ENCODE results near the gene KLHDC7A. TPM values are rescaled to one million over a fixed set of nuclear protein-coding genes. Genes with fewer than 3 reads are reported as not detected.

Gene KLHDC7A
- total and polyA plus RNA-seq, 10 of the 15 experiments (the other 5 are each of a cell fraction or from before 2014, with no cell fraction given), result not detected

DNA sequence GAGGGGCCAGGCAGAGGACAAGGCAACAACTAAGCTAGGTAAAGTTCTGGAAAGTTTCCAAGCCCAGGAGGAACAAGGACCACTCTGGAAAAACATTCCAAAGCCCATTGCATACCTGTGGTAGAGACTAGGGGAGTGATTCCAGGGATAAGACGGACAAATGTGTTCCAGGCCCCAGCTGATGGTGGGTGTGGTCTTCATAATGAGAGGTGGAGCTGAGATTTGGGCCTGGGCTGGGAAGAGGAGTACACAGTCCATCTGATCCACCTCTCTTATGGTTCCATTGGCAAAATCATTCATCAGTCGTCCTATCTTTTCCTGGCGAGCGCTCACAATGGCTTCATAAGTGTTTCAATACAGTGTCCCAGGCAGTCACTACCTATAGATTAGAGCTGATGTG, 4.5 kb downstream of the KLHDC7A start:
- Histone ChIP-seq H3K4me1 (ENCODE audit: control insufficient read depth, insufficient read depth, low read length) (no peaks in the 10 kb centered on the region; the same call in 1 of the 2 replicates), H3K4me2 (ENCODE audit: control insufficient read depth, insufficient read depth) (no peak overlapping the region), H3K36me3 (ENCODE audit: control insufficient read depth in 2 of 2, insufficient read depth in 2 of 2, low read length in 1 of 2) (no peaks in the 10 kb centered on the region), H3K27ac (ENCODE audit: control insufficient read depth, insufficient read depth) (no peak overlapping the region), H3K9ac (ENCODE audit: control insufficient read depth, insufficient read depth, low read length) (no peak overlapping the region), H3K79me2 (ENCODE audit: control insufficient read depth, insufficient read depth, low read length) (no peaks in the 10 kb centered on the region), H3K27me3 (replicated peaks in 1 of 2; ENCODE audit: control insufficient read depth in 2 of 2, insufficient read depth in 2 of 2, low read length in 1 of 2) (no peaks in the 10 kb centered on the region; a peak in 1 of 4 replicates), H3K4me3 (no peak overlapping the region), H2AFZ (ENCODE audit: control insufficient read depth, low read depth, low read length) (no peak overlapping the region), H3K9me3 (replicated peaks; ENCODE audit: control insufficient read depth, insufficient read depth, low read length) (no peaks in the 10 kb centered on the region; the same call in 2 of the 3 replicates), H4K20me1 (ENCODE audit: control insufficient read depth, insufficient read depth) (no peaks in the 10 kb centered on the region)
- in situ Hi-C loops (cut with MboI) (no loop called here), intact Hi-C loops (cut with micrococcal nuclease; ENCODE audit: unreplicated experiment) (no loop called here)
- ATAC-seq, result no peak
- ChIA-PET POLR2A (no interaction called here), SMC1A (ENCODE audit: uncharacterized antibody, unreplicated experiment) (no interaction called here), CTCF (interaction anchor here (0.5 kb wide), 1 partner anchor 45 kb away, joined by 3 read pairs; no protein-coding TSS in a partner anchor), RAD21 (ENCODE audit: unreplicated experiment) (no interaction called here)
- no peak for DNase-seq (ENCODE audit: low read depth, low spot score)
- no peak for TF ChIP-seq IKZF1 (conservative IDR thresholded peaks at IDR 0.05)
- FAIRE-seq, result no peak
- BruUV-seq (replicated peaks), result no TSS peak
- 37% methylated on average over 4 of the region's 4 CpGs for WGBS (ENCODE audit: insufficient coverage, insufficient replicate concordance, low lambda C conversion rate, missing lambda C conversion rate)

DNA sequence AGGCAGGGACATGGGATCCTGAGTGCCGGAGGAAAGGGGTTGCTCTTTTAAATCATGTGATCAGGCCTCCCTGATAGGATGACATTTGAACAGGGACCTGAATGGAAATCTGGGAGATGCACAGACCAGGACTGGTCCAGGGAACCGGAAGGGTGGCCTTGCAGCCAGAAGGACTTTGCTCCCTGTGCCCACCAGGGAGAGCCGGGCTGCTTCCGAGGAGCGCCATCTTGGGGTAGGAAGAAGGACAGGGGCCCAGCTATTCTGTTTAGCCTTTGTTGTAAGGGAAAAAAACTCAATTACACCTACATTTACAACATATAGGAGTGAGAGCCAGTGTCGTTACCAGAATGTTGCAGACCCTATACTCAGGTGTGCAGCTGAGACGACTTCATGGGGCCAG, 5.5 kb downstream of the KLHDC7A start:
- H2AFZ ChIP-seq (ENCODE audit: control insufficient read depth, low read depth, low read length), result no peak overlapping the region
- H3K4me1 ChIP-seq (ENCODE audit: control insufficient read depth, insufficient read depth, low read length), result no peaks in the 10 kb centered on the region; the same call in 1 of the 2 replicates
- ChIA-PET POLR2A (no interaction called here), CTCF (no interaction called here), RAD21 (ENCODE audit: unreplicated experiment) (no interaction called here), SMC1A (ENCODE audit: uncharacterized antibody, unreplicated experiment) (no interaction called here)
- H3K9ac ChIP-seq (ENCODE audit: control insufficient read depth, insufficient read depth, low read length), result no peak overlapping the region
- in situ Hi-C loops (cut with MboI), result no loop called here
- no peak overlapping the region for H3K4me3 ChIP-seq
- ATAC-seq (no peak), FAIRE-seq (no peak), DNase-seq (ENCODE audit: low read depth, low spot score) (no peak)
- intact Hi-C loops (cut with micrococcal nuclease; ENCODE audit: unreplicated experiment), result no loop called here
- no peak overlapping the region for H3K27ac ChIP-seq (ENCODE audit: control insufficient read depth, insufficient read depth)
- no TSS peak for BruUV-seq (replicated peaks)
- WGBS (ENCODE audit: insufficient coverage, insufficient replicate concordance, low lambda C conversion rate, missing lambda C conversion rate), result 24% methylated on average over 7 of the region's 7 CpGs
- no peaks in the 10 kb centered on the region for H3K27me3 ChIP-seq (replicated peaks in 1 of 2; ENCODE audit: control insufficient read depth in 2 of 2, insufficient read depth in 2 of 2, low read length in 1 of 2)
- no peaks in the 10 kb centered on the region for H4K20me1 ChIP-seq (ENCODE audit: control insufficient read depth, insufficient read depth)
- no peak overlapping the region for H3K4me2 ChIP-seq (ENCODE audit: control insufficient read depth, insufficient read depth)
- H3K79me2 ChIP-seq (ENCODE audit: control insufficient read depth, insufficient read depth, low read length), result no peaks in the 10 kb centered on the region
- no peaks in the 10 kb centered on the region; the same call in 2 of the 3 replicates for H3K9me3 ChIP-seq (replicated peaks; ENCODE audit: control insufficient read depth, insufficient read depth, low read length)
- H3K36me3 ChIP-seq (ENCODE audit: control insufficient read depth in 2 of 2, insufficient read depth in 2 of 2, low read length in 1 of 2), result no peaks in the 10 kb centered on the region
- TF ChIP-seq USF1 (IDR thresholded peaks at IDR 0.05; ENCODE audit: borderline replicate concordance, extremely low read length, insufficient read depth, low read depth, low read length), result no peak
- no peak for TF ChIP-seq CREM (IDR thresholded peaks at IDR 0.05; ENCODE audit: low read depth)
- no peak for TF ChIP-seq ZNF217 (IDR thresholded peaks at IDR 0.05)
- no peak for TF ChIP-seq SIN3A (IDR thresholded peaks at IDR 0.05; ENCODE audit: low read depth, low read length)
- no peak for TF ChIP-seq RB1 (IDR thresholded peaks at IDR 0.05; ENCODE audit: borderline replicate concordance)
- TF ChIP-seq, protein P1, sequence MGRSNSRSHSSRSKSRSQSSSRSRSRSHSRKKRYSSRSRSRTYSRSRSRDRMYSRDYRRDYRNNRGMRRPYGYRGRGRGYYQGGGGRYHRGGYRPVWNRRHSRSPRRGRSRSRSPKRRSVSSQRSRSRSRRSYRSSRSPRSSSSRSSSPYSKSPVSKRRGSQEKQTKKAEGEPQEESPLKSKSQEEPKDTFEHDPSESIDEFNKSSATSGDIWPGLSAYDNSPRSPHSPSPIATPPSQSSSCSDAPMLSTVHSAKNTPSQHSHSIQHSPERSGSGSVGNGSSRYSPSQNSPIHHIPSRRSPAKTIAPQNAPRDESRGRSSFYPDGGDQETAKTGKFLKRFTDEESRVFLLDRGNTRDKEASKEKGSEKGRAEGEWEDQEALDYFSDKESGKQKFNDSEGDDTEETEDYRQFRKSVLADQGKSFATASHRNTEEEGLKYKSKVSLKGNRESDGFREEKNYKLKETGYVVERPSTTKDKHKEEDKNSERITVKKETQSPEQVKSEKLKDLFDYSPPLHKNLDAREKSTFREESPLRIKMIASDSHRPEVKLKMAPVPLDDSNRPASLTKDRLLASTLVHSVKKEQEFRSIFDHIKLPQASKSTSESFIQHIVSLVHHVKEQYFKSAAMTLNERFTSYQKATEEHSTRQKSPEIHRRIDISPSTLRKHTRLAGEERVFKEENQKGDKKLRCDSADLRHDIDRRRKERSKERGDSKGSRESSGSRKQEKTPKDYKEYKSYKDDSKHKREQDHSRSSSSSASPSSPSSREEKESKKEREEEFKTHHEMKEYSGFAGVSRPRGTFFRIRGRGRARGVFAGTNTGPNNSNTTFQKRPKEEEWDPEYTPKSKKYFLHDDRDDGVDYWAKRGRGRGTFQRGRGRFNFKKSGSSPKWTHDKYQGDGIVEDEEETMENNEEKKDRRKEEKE (IDR thresholded peaks at IDR 0.05), result no peak
- no peak for TF ChIP-seq PRDM15 (CRISPR knock-in tag; IDR thresholded peaks at IDR 0.05)
- TF ChIP-seq HDAC2 (IDR thresholded peaks at IDR 0.05), result no peak
- no peak for TF ChIP-seq EGR1 (IDR thresholded peaks at IDR 0.05; ENCODE audit: borderline replicate concordance in 1 of 2, low read depth in 2 of 2, low read length in 2 of 2)
- no peak for TF ChIP-seq GABPA (IDR thresholded peaks at IDR 0.05; ENCODE audit: low read depth)

Data from GM12878 (cell line).